WTC11 (cell line): ENCODE data around the gene TRAF3IP1. TPM values are rescaled to one million over a fixed set of nuclear protein-coding genes. Genes with fewer than 3 reads are reported as not detected.

ENCODE experiments used
- ATAC-seq: fragments of 200-7000 bp; cut with Tn5 transposase; 2 replicates; pipeline ENCODE4 v1.10.0; 2021; ENCODE audit warnings: mild to moderate bottlenecking, moderate library complexity
- CTCF ChIA-PET: fragments of 300-600 bp; sonication (Branson Sonifier 250); formaldehyde crosslinking; loops from one replicate; lab custom pipeline; 2021; ENCODE audit warnings: antibody characterized with exemption; lab: Charles Lee
- POLR2A ChIA-PET: fragments of 350-600 bp; sonication (Branson Sonifier 250); formaldehyde crosslinking; loops from one replicate; lab custom pipeline; 2021; ENCODE audit warnings: antibody characterized with exemption; lab: Charles Lee
- DNase-seq: peaks from one replicate; pipeline ENCODE4 v3.0.0; 2021; ENCODE audit warnings: low spot score
- H3K27ac Mint-ChIP-seq: 2 replicates; pipeline ENCODE4 v1.8.0; 2021; ENCODE audit warnings: mixed read lengths
- H3K27me3 Mint-ChIP-seq: 2 replicates; pipeline ENCODE4 v1.8.0; 2021; ENCODE audit warnings: low read depth, mild to moderate bottlenecking, moderate library complexity, mixed read lengths
- H3K36me3 Mint-ChIP-seq: 2 replicates; pipeline ENCODE4 v1.8.0; 2021; ENCODE audit warnings: mixed read lengths
- H3K4me1 Mint-ChIP-seq: 2 replicates; pipeline ENCODE4 v1.8.0; 2022; ENCODE audit warnings: mixed read lengths
- H3K4me3 Mint-ChIP-seq: 2 replicates; pipeline ENCODE4 v1.8.0; 2021; ENCODE audit warnings: mild to moderate bottlenecking, moderate library complexity, mixed read lengths
- H3K9me3 Mint-ChIP-seq: 2 replicates; pipeline ENCODE4 v1.8.0; 2021; ENCODE audit warnings: mixed read lengths
- E2F1 ChIP-seq: sonication (generic); formaldehyde crosslinking; IDR thresholded peaks from 2 replicates; pipeline ENCODE4 v1.8.0; 2022; ENCODE audit warnings: mild to moderate bottlenecking, missing genetic modification reagents
- EMX1 ChIP-seq: fragments of 250-450 bp; sonication (Bioruptor Pico); IDR thresholded peaks from 2 replicates; pipeline ENCODE4 v1.8.0; 2021; ENCODE audit warnings: mild to moderate bottlenecking
- GTF2I ChIP-seq: fragments of 250-450 bp; sonication (Bioruptor Pico); conservative IDR thresholded peaks from 2 replicates; pipeline ENCODE4 v1.4.0; 2021; ENCODE audit warnings: mild to moderate bottlenecking
- OVOL2 ChIP-seq: fragments of 250-450 bp; sonication (Bioruptor Pico); IDR thresholded peaks from 2 replicates; pipeline ENCODE4 v1.9.0; 2021; ENCODE audit warnings: mild to moderate bottlenecking, borderline replicate concordance
- STAT6 ChIP-seq: sonication (generic); formaldehyde crosslinking; conservative IDR thresholded peaks from 2 replicates; pipeline ENCODE4 v1.8.1; 2023; ENCODE audit warnings: mild to moderate bottlenecking, low read depth, missing genetic modification reagents, moderate library complexity
- TEAD4 ChIP-seq: sonication (generic); formaldehyde crosslinking; IDR thresholded peaks from 2 replicates; pipeline ENCODE4 v1.8.0; 2022; ENCODE audit warnings: mild to moderate bottlenecking, missing genetic modification reagents
- ZNF317 ChIP-seq: sonication (generic); formaldehyde crosslinking; IDR thresholded peaks from 2 replicates; pipeline ENCODE4 v1.8.1; 2023; ENCODE audit warnings: low read depth, mild to moderate bottlenecking, moderate library complexity, missing genetic modification reagents, borderline replicate concordance
- ZNF423 ChIP-seq: fragments of 250-450 bp; sonication (Bioruptor Pico); IDR thresholded peaks from 2 replicates; pipeline ENCODE4 v2.1.2; 2022; ENCODE audit warnings: mild to moderate bottlenecking, moderate library complexity
- total RNA-seq: library from RNA; stranded (reverse); gene quantifications from 3 replicates; pipeline ENCODE4 v1.2.3, GENCODE V29; 2021
- TF ChIP-seq, protein P1 (sequence below): sonication (generic); formaldehyde crosslinking; IDR thresholded peaks from 2 replicates; pipeline ENCODE4 v1.8.1; 2023; ENCODE audit warnings: mild to moderate bottlenecking, missing genetic modification reagents
- TF ChIP-seq, protein P2 (sequence below): sonication (generic); formaldehyde crosslinking; IDR thresholded peaks from 2 replicates; pipeline ENCODE4 v1.8.0; 2023; ENCODE audit warnings: mild to moderate bottlenecking, missing genetic modification reagents
- TF ChIP-seq, protein P3 (sequence below): fragments of 250-450 bp; sonication (Bioruptor Pico); IDR thresholded peaks from 2 replicates; pipeline ENCODE4 v2.1.2; 2022; ENCODE audit warnings: mild to moderate bottlenecking, moderate library complexity
- TF ChIP-seq, protein P4 (sequence below): sonication (generic); formaldehyde crosslinking; IDR thresholded peaks from 2 replicates; pipeline ENCODE4 v1.8.1; 2023; ENCODE audit warnings: mild to moderate bottlenecking, missing genetic modification reagents

The TRAF3IP1 gene
- total RNA-seq, 1 experiment from 2014 or later = 18.7 TPM

GRCh38 chr2:238409341-238410199 is 89.3 kb downstream of the TRAF3IP1 start (continued):
- TF ChIP-seq, protein P1, sequence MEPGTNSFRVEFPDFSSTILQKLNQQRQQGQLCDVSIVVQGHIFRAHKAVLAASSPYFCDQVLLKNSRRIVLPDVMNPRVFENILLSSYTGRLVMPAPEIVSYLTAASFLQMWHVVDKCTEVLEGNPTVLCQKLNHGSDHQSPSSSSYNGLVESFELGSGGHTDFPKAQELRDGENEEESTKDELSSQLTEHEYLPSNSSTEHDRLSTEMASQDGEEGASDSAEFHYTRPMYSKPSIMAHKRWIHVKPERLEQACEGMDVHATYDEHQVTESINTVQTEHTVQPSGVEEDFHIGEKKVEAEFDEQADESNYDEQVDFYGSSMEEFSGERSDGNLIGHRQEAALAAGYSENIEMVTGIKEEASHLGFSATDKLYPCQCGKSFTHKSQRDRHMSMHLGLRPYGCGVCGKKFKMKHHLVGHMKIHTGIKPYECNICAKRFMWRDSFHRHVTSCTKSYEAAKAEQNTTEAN = no peak
- no peak for TF ChIP-seq GTF2I
- TF ChIP-seq, protein P2, sequence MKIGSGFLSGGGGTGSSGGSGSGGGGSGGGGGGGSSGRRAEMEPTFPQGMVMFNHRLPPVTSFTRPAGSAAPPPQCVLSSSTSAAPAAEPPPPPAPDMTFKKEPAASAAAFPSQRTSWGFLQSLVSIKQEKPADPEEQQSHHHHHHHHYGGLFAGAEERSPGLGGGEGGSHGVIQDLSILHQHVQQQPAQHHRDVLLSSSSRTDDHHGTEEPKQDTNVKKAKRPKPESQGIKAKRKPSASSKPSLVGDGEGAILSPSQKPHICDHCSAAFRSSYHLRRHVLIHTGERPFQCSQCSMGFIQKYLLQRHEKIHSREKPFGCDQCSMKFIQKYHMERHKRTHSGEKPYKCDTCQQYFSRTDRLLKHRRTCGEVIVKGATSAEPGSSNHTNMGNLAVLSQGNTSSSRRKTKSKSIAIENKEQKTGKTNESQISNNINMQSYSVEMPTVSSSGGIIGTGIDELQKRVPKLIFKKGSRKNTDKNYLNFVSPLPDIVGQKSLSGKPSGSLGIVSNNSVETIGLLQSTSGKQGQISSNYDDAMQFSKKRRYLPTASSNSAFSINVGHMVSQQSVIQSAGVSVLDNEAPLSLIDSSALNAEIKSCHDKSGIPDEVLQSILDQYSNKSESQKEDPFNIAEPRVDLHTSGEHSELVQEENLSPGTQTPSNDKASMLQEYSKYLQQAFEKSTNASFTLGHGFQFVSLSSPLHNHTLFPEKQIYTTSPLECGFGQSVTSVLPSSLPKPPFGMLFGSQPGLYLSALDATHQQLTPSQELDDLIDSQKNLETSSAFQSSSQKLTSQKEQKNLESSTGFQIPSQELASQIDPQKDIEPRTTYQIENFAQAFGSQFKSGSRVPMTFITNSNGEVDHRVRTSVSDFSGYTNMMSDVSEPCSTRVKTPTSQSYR (CRISPR knock-in tag) = no peak
- TF ChIP-seq OVOL2 (CRISPR knock-in tag) = no peak
- no peak for TF ChIP-seq EMX1
- TF ChIP-seq ZNF423 (CRISPR knock-in tag) = no peak
- TF ChIP-seq, all 79 proteins: peak for 0

- H3K27ac Mint-ChIP-seq = no peak overlapping the region
- no peak overlapping the region for H3K4me3 Mint-ChIP-seq
- ATAC-seq (no peak), DNase-seq (no peak)
- ChIA-PET POLR2A (no interaction called here), CTCF (no interaction called here)
- H3K9me3 Mint-ChIP-seq = peaks cover 18% of the 10 kb centered on the region
- TF ChIP-seq STAT6 (CRISPR knock-in tag) (no peak), GTF2I (no peak), OVOL2 (CRISPR knock-in tag) (no peak), E2F1 (CRISPR knock-in tag) (no peak), TEAD4 (CRISPR knock-in tag) (no peak), ZNF317 (CRISPR knock-in tag) (no peak)
- TF ChIP-seq, protein P3, sequence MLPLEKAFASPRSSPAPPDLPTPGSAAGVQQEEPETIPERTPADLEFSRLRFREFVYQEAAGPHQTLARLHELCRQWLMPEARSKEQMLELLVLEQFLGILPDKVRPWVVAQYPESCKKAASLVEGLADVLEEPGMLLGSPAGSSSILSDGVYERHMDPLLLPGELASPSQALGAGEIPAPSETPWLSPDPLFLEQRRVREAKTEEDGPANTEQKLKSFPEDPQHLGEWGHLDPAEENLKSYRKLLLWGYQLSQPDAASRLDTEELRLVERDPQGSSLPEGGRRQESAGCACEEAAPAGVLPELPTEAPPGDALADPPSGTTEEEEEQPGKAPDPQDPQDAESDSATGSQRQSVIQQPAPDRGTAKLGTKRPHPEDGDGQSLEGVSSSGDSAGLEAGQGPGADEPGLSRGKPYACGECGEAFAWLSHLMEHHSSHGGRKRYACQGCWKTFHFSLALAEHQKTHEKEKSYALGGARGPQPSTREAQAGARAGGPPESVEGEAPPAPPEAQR (CRISPR knock-in tag) = no peak
- TF ChIP-seq, protein P4, sequence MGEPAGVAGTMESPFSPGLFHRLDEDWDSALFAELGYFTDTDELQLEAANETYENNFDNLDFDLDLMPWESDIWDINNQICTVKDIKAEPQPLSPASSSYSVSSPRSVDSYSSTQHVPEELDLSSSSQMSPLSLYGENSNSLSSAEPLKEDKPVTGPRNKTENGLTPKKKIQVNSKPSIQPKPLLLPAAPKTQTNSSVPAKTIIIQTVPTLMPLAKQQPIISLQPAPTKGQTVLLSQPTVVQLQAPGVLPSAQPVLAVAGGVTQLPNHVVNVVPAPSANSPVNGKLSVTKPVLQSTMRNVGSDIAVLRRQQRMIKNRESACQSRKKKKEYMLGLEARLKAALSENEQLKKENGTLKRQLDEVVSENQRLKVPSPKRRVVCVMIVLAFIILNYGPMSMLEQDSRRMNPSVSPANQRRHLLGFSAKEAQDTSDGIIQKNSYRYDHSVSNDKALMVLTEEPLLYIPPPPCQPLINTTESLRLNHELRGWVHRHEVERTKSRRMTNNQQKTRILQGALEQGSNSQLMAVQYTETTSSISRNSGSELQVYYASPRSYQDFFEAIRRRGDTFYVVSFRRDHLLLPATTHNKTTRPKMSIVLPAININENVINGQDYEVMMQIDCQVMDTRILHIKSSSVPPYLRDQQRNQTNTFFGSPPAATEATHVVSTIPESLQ (CRISPR knock-in tag) = no peak
- TF ChIP-seq, all 79 proteins: peak for 0
- peaks cover 19% of the 10 kb centered on the region for H3K4me1 Mint-ChIP-seq
- H3K27me3 Mint-ChIP-seq = peaks cover 2% of the 10 kb centered on the region; the same call in 1 of the 2 replicates
- peaks cover 12% of the 10 kb centered on the region for H3K36me3 Mint-ChIP-seq
Observed at GRCh38 chr2:238412067-238412767, 91.9 kb downstream of the TRAF3IP1 start.
